Measurements from ENCODE around the gene NME2.
"Not testable (repeated sequence)": the region's sequence is repeated elsewhere in the genome, so short reads cannot be mapped to it uniquely, and the experiment has no call there.

DNA sequence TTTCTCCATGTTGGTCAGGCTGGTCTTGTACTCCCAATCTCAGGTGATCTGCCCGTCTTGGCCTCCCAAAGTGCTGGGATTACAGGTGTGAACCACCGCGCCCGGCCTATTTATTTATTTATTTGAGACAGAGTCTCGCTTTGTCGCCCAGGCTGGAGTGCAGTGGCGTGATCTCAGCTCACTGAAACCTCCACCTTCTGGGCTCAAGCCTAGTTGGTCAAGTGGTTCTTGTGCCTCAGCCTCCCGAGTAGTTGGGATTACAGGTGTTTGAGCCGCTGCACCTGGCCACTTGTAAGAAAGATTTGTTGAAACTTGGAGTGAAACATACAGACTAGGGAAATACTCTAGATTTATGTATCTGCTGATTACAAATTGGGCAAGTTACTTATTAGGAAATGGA lies 5.8 kb downstream of the NME2 start:
- TF ChIP-seq, protein P1, sequence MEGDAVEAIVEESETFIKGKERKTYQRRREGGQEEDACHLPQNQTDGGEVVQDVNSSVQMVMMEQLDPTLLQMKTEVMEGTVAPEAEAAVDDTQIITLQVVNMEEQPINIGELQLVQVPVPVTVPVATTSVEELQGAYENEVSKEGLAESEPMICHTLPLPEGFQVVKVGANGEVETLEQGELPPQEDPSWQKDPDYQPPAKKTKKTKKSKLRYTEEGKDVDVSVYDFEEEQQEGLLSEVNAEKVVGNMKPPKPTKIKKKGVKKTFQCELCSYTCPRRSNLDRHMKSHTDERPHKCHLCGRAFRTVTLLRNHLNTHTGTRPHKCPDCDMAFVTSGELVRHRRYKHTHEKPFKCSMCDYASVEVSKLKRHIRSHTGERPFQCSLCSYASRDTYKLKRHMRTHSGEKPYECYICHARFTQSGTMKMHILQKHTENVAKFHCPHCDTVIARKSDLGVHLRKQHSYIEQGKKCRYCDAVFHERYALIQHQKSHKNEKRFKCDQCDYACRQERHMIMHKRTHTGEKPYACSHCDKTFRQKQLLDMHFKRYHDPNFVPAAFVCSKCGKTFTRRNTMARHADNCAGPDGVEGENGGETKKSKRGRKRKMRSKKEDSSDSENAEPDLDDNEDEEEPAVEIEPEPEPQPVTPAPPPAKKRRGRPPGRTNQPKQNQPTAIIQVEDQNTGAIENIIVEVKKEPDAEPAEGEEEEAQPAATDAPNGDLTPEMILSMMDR (IDR thresholded peaks at IDR 0.05; ENCODE audit: insufficient read depth, low read length, poor library complexity, severe bottlenecking), result not testable (repeated sequence)
- TF ChIP-seq EZH2phosphoT487 (conservative IDR thresholded peaks at IDR 0.05; ENCODE audit: low read length), result not testable (repeated sequence)
